Pons (tissue), 1 donor: ENCODE data around the gene TPPP2.

Experiments
- DNase-seq: peaks from one replicate; pipeline ENCODE4 v3.0.0-alpha.2; 2016; ENCODE audit warnings: low spot score

TPPP2 gene

GRCh38 chr14:21057803-21058675 lies 28.0 kb downstream of the TPPP2 start, which contains the start of gene RNASE8:
TSS of gene RNASE8 (plus strand) at chr14:21057822. CDS start at chr14:21057893, 71 bp downstream.
- DNase-seq = no peak

GRCh38 chr14:21058903-21059302 lies 28.9 kb downstream of the TPPP2 start:
- no peak for DNase-seq

- DNase-seq = peak; percentile 48
Measured at GRCh38 chr14:21059842-21060613, 30.0 kb downstream of the TPPP2 start.

- no peak for DNase-seq
Measured at GRCh38 chr14:21060614-21061346, 30.8 kb downstream of the TPPP2 start.

- no peak for DNase-seq
Measured at GRCh38 chr14:21061347-21061668, 31.3 kb downstream of the TPPP2 start.

- DNase-seq = no peak
Measured at GRCh38 chr14:21063479-21063878, 33.5 kb downstream of the TPPP2 start.

GRCh38 chr14:21066882-21067502 lies 37.0 kb downstream of the TPPP2 start:
- no peak for DNase-seq

- DNase-seq = peak; percentile 73
Measured at GRCh38 chr14:21068521-21069387, 38.7 kb downstream of the TPPP2 start.

- peak; percentile 74 for DNase-seq
Measured at GRCh38 chr14:21069388-21070082, 39.5 kb downstream of the TPPP2 start.

- peak; percentile 55 for DNase-seq
Measured at GRCh38 chr14:21070083-21070609, 40.1 kb downstream of the TPPP2 start, which contains the start of gene ARHGEF40. TSS of gene ARHGEF40 (plus strand) at chr14:21070304. CDS start at chr14:21070397, 93 bp downstream.

- peak; percentile 36 for DNase-seq
Measured at GRCh38 chr14:21070610-21071224, 40.7 kb downstream of the TPPP2 start.

GRCh38 chr14:21071225-21072030 lies 41.4 kb downstream of the TPPP2 start:
- DNase-seq = peak; percentile 78

GRCh38 chr14:21072031-21072473 lies 42.0 kb downstream of the TPPP2 start:
- peak; percentile 74 for DNase-seq

- DNase-seq = no peak
Measured at GRCh38 chr14:21072781-21073339, 42.8 kb downstream of the TPPP2 start.

GRCh38 chr14:21073921-21074320 lies 43.9 kb downstream of the TPPP2 start:
- DNase-seq = no peak

GRCh38 chr14:21074398-21075272 lies 44.6 kb downstream of the TPPP2 start:
- no peak for DNase-seq
